IMR-90 (cell line): ENCODE measurements around the gene LPO. TPM values are rescaled to one million over a fixed set of nuclear protein-coding genes. Genes with fewer than 3 reads are reported as not detected.

ENCODE experiments used
- ATAC-seq: fragments of 200-7000 bp; cut with Tn5 transposase; 2 replicates; pipeline ENCODE4 v1.9.1; 2020; ENCODE audit warnings: low read depth, mild to moderate bottlenecking, moderate library complexity
- BruUV-seq: library from RNA; stranded (reverse); fragments of 400-500 nt; replicated peaks from 2 replicates; lab custom pipeline; 2021; lab: Mats Ljungman, UMichigan
- CTCF ChIA-PET: fragments of 300-600 bp; formaldehyde crosslinking; extraction: SDS; loops from one replicate; lab custom pipeline; 2021; ENCODE audit warnings: antibody characterized with exemption; lab: Yijun Ruan, JAX
- POLR2A ChIA-PET: fragments of 300-600 bp; sonication (Branson Sonifier 250); formaldehyde crosslinking; loops from one replicate; lab custom pipeline; 2022; ENCODE audit warnings: antibody characterized with exemption; ENCODE audit not compliant: unreplicated experiment; lab: Charles Lee
- DNase-seq: peaks from one replicate; pipeline ENCODE4 v3.0.0; 2013
- H2AFZ ChIP-seq: replicated peaks from 2 replicates; pipeline ENCODE3; 2013; ENCODE audit warnings: low read length, mild to moderate bottlenecking; ENCODE audit not compliant: poor library complexity
- H2AK5ac ChIP-seq: 2 replicates; pipeline ENCODE4 v1.6.1; 2013; ENCODE audit warnings: low read depth, low read length, inconsistent platforms
- H2AK9ac ChIP-seq: replicated peaks from 2 replicates; pipeline ENCODE3; 2013; ENCODE audit warnings: mild to moderate bottlenecking, low read depth, low read length, moderate library complexity; ENCODE audit not compliant: poor library complexity
- H2BK120ac ChIP-seq: 2 replicates; pipeline ENCODE4 v1.6.1; 2013; ENCODE audit warnings: low read depth, low read length, inconsistent platforms
- H2BK15ac ChIP-seq: 3 replicates; pipeline ENCODE4 v1.6.1; 2013; ENCODE audit warnings: low read depth, low read length, inconsistent platforms
- H2BK20ac ChIP-seq: 2 replicates; pipeline ENCODE4 v1.6.1; 2013; ENCODE audit warnings: low read depth, mild to moderate bottlenecking, inconsistent platforms, low read length, moderate library complexity
- H2BK5ac ChIP-seq: 2 replicates; pipeline ENCODE4 v1.6.1; 2013; ENCODE audit warnings: mild to moderate bottlenecking, low read depth, low read length, inconsistent platforms; ENCODE audit not compliant: poor library complexity, severe bottlenecking
- H3K14ac ChIP-seq: replicated peaks from 2 replicates; pipeline ENCODE4 v1.6.1; 2013; ENCODE audit warnings: low read depth, low read length, inconsistent platforms
- H3K18ac ChIP-seq: 2 replicates; pipeline ENCODE4 v1.6.1; 2013; ENCODE audit warnings: low read depth, low read length, control low read depth
- H3K23ac ChIP-seq: 2 replicates; pipeline ENCODE4 v1.6.1; 2013; ENCODE audit warnings: low read depth, low read length, inconsistent platforms
- H3K27ac ChIP-seq: 2 replicates; pipeline ENCODE4 v1.5.1; 2013; ENCODE audit warnings: mild to moderate bottlenecking, control low read depth, low read length; ENCODE audit not compliant: insufficient read depth
- H3K27me3 ChIP-seq: 2 replicates; pipeline ENCODE4 v1.6.1; 2013; ENCODE audit warnings: low read length; ENCODE audit not compliant: control insufficient read depth, insufficient read depth
- H3K36me3 ChIP-seq: 2 replicates; pipeline ENCODE4 v1.6.1; 2013; ENCODE audit warnings: low read length, mixed read lengths; ENCODE audit not compliant: control insufficient read depth, insufficient read depth
- H3K4ac ChIP-seq: 2 replicates; pipeline ENCODE4 v1.6.1; 2013; ENCODE audit warnings: low read depth, low read length, inconsistent platforms
- H3K4me1 ChIP-seq: 2 replicates; pipeline ENCODE4 v1.6.1; 2013; ENCODE audit warnings: low read length, mixed read lengths; ENCODE audit not compliant: control insufficient read depth, insufficient read depth
- H3K4me2 ChIP-seq: 2 replicates; pipeline ENCODE4 v1.6.1; 2013; ENCODE audit warnings: low read depth, mild to moderate bottlenecking, control low read depth, low read length, moderate library complexity
- H3K4me3 ChIP-seq: 2 replicates; pipeline ENCODE4 v1.5.1; 2013; ENCODE audit warnings: low read depth, mild to moderate bottlenecking, control low read depth, low read length, moderate library complexity; ENCODE audit not compliant: insufficient read depth
- H3K56ac ChIP-seq: 2 replicates; pipeline ENCODE4 v1.6.1; 2013; ENCODE audit warnings: low read length, inconsistent platforms; ENCODE audit not compliant: insufficient read depth; ENCODE audit errors: extremely low read depth
- H3K79me1 ChIP-seq, 2 experiments: 2 replicates each; pipeline ENCODE4 v1.6.1; 2013; ENCODE audit warnings: low read length in 2 of 2, inconsistent platforms in 1 of 2, low read depth in 1 of 2
- H3K9ac ChIP-seq: 2 replicates; pipeline ENCODE4 v1.6.1; 2013; ENCODE audit warnings: low read depth, low read length, control low read depth
- H3K9me1 ChIP-seq: 2 replicates; pipeline ENCODE4 v1.6.1; 2013; ENCODE audit warnings: low read length, inconsistent platforms; ENCODE audit not compliant: insufficient read depth
- H3K9me3 ChIP-seq: 2 replicates; pipeline ENCODE4 v1.6.1; 2013; ENCODE audit warnings: low read length; ENCODE audit not compliant: control insufficient read depth, insufficient read depth
- H4K20me1 ChIP-seq: 2 replicates; pipeline ENCODE4 v1.6.1; 2013; ENCODE audit warnings: low read length, inconsistent platforms; ENCODE audit not compliant: insufficient read depth
- H4K5ac ChIP-seq: 2 replicates; pipeline ENCODE4 v1.6.1; 2013; ENCODE audit warnings: mild to moderate bottlenecking, low read depth, low read length, control low read depth
- H4K8ac ChIP-seq, 2 experiments: 2 replicates each; pipeline ENCODE4 v1.6.1; 2013; ENCODE audit warnings: low read depth in 2 of 2, low read length in 2 of 2, control low read depth in 1 of 2, inconsistent platforms in 1 of 2
- H4K91ac ChIP-seq: 2 replicates; pipeline ENCODE4 v1.6.1; 2013; ENCODE audit warnings: low read depth, low read length, inconsistent platforms; ENCODE audit not compliant: insufficient read depth
- BHLHE40 ChIP-seq: fragments of 150-350 bp; IDR thresholded peaks from 2 replicates; pipeline ENCODE4 v1.6.1; 2016; ENCODE audit warnings: mild to moderate bottlenecking, low read depth, low read length
- WGBS, 2 experiments: methylation state at CpG; one replicate each; pipeline versions ENCODE4 v1.1.5 to v1.1.7; 2013; ENCODE audit warnings: missing lambda C conversion rate in 2 of 2; ENCODE audit not compliant: insufficient read length in 1 of 2; ENCODE audit errors: extremely low coverage in 2 of 2; 5-methylcytosine and 5-hydroxymethylcytosine counted together
- dilution Hi-C: fragments of 300-500 bp; cut with HindIII; formaldehyde crosslinking; loops from one replicate; pipeline ENCODE4 v1.14.3; 2018; ENCODE audit warnings: low sequenced_read_pairs; ENCODE audit not compliant: unreplicated experiment
- in situ Hi-C: fragments of 300-500 bp; cut with MboI; formaldehyde crosslinking; loops from 3 replicates; pipeline ENCODE4 v1.14.3; 2019; ENCODE audit warnings: low sequenced_read_pairs, inconsistent platforms, mixed read lengths
- intact Hi-C: fragments of 100-400 bp; cut with micrococcal nuclease; formaldehyde crosslinking; loops from 2 replicates; pipeline ENCODE4 v1.10.0; 2022
- polyA plus RNA-seq, 3 experiments: library from polyadenylated mRNA; depleted of rRNA; stranded (reverse); fragments of >200 nt; gene quantifications; 2 replicates each; pipeline ENCODE4 v1.2.3, GENCODE V29; 2012; ENCODE audit warnings: low replicate concordance in 1 of 3
- total RNA-seq: library from RNA; depleted of rRNA; stranded (reverse); fragments of >200 nt; gene quantifications from 2 replicates; pipeline ENCODE4 v1.2.3, GENCODE V29; 2012
- TF ChIP-seq, protein P1 (sequence below): fragments of 150-350 bp; IDR thresholded peaks from 2 replicates; pipeline ENCODE4 v1.6.1; 2017; ENCODE audit warnings: mild to moderate bottlenecking, antibody characterized with exemption, low read length, low read depth

Gene LPO
- total and polyA plus RNA-seq, 2 of the 4 experiments (the other 2 are of a cell fraction), result not detected

GRCh38 chr17:58234512-58234911, 3.9 kb upstream of the LPO start:
- POLR2A ChIA-PET, result no interaction called here
- no peak for DNase-seq
- CTCF ChIA-PET, result no interaction called here

More at GRCh38 chr17:58234512-58234911, 3.9 kb upstream of the LPO start:
- dilution Hi-C loops (no loop called here), in situ Hi-C loops (no loop called here), intact Hi-C loops (no loop called here)
- peaks cover 21% of the 10 kb centered on the region for H3K27me3 ChIP-seq
- H2AK5ac ChIP-seq, result no peak overlapping the region
- H2BK20ac ChIP-seq, result no peak overlapping the region
- H3K14ac ChIP-seq, result no peak overlapping the region
- no peak overlapping the region for H3K4me2 ChIP-seq
- no peak overlapping the region for H2BK5ac ChIP-seq
- H3K4me3 ChIP-seq, result no peak overlapping the region
- no peak overlapping the region for H3K56ac ChIP-seq
- no peaks in the 10 kb centered on the region for H3K9me3 ChIP-seq
- TF ChIP-seq, protein P1, sequence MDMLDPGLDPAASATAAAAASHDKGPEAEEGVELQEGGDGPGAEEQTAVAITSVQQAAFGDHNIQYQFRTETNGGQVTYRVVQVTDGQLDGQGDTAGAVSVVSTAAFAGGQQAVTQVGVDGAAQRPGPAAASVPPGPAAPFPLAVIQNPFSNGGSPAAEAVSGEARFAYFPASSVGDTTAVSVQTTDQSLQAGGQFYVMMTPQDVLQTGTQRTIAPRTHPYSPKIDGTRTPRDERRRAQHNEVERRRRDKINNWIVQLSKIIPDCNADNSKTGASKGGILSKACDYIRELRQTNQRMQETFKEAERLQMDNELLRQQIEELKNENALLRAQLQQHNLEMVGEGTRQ, result no peak
- TF ChIP-seq BHLHE40, result no peak
- H3K4ac ChIP-seq, result no peak overlapping the region
- no peaks in the 10 kb centered on the region for H3K4me1 ChIP-seq
- no peaks in the 10 kb centered on the region for H4K20me1 ChIP-seq
- no peak overlapping the region for H4K5ac ChIP-seq
- WGBS, 2 experiments, result 80% methylated on average over 1 of the region's 3 CpGs; no CpG with 5 or more reads in 1 of the 2 experiments
- no peaks in the 10 kb centered on the region for H3K79me1 ChIP-seq
- H3K18ac ChIP-seq, result no peak overlapping the region
- BruUV-seq, result no TSS peak
- H2BK120ac ChIP-seq, result no peak overlapping the region
- no peak overlapping the region for H3K9ac ChIP-seq
- no peaks in the 10 kb centered on the region for H3K9me1 ChIP-seq
- H4K91ac ChIP-seq, result no peak overlapping the region
- H4K8ac ChIP-seq, result no peak overlapping the region
- H2BK15ac ChIP-seq, result no peak overlapping the region
- H3K23ac ChIP-seq, result no peak overlapping the region
- no peak overlapping the region for H2AK9ac ChIP-seq
- H2AFZ ChIP-seq, result no peak overlapping the region
- no peak overlapping the region for H3K27ac ChIP-seq
- no peaks in the 10 kb centered on the region for H3K36me3 ChIP-seq
- no peak for ATAC-seq
